Right lobe of liver (tissue), 6 donors: ENCODE measurements around the gene EPHB1. TPM values are rescaled to one million over a fixed set of nuclear protein-coding genes. Genes with fewer than 3 reads are reported as not detected.

Source experiments
- ATAC-seq, 4 donors: fragments of 200-7000 bp; cut with Tn5 transposase; one replicate each; pipeline ENCODE4 v1.9.1; 2020; ENCODE audit warnings: mild to moderate bottlenecking in 4 of 4, moderate library complexity in 4 of 4
- DNase-seq, 3 donors: peaks; one replicate each; pipeline ENCODE4 v3.0.0-alpha.2; 2020
- H3K27ac ChIP-seq, 3 donors: fragments of 200-600 bp; one replicate each; pipeline ENCODE4 v1.8.0; 2022
- H3K27me3 ChIP-seq, 2 donors: fragments of 200-600 bp; one replicate each; pipeline ENCODE4 v1.8.0; 2022
- H3K36me3 ChIP-seq, 4 donors: fragments of 200-600 bp; sonication (generic) in 1 of 4; one replicate each; pipeline versions ENCODE4 v1.5.1 to v1.8.0; 2017 to 2022; ENCODE audit warnings: control low read depth in 1 of 4
- H3K4me1 ChIP-seq, 4 donors: fragments of 200-600 bp; sonication (generic) in 1 of 4; one replicate each; pipeline versions ENCODE4 v1.5.1 to v1.8.0; 2017 to 2022; ENCODE audit warnings: control low read depth in 1 of 4
- H3K4me3 ChIP-seq, 3 donors: fragments of 200-600 bp; one replicate each; pipeline ENCODE4 v1.8.0; 2022
- H3K9me3 ChIP-seq, 4 donors: fragments of 200-600 bp; sonication (generic) in 1 of 4; one replicate each; pipeline versions ENCODE4 v1.5.1 to v1.8.0; 2017 to 2022; ENCODE audit warnings: control low read depth in 1 of 4
- POLR2A ChIP-seq: fragments of 450-650 bp; IDR thresholded peaks from one replicate; pipeline ENCODE4 v1.6.1; 2017; ENCODE audit warnings: antibody characterized with exemption, mild to moderate bottlenecking
- WGBS: methylation state at CpG from one replicate; pipeline ENCODE4 v1.1.6; 2018; ENCODE audit warnings: low coverage, low lambda C conversion rate; ENCODE audit not compliant: insufficient coverage; ENCODE audit errors: missing lambda C conversion rate; 5-methylcytosine and 5-hydroxymethylcytosine counted together
- intact Hi-C, 2 donors: fragments of 100-400 bp; cut with DNase I; formaldehyde crosslinking; loops; one replicate each; pipeline versions ENCODE4 v1.11.2 to v1.14.1; 2022
- long read RNA-seq: library from polyadenylated mRNA; unstranded; transcript quantifications from one replicate; pipeline ENCODE4 v2.0.0, GENCODE V29; 2019
- total RNA-seq, 6 experiments: library from RNA; depleted of rRNA in 2 of 6; stranded (reverse); fragments of >200 nt in 2 of 6; fragmentation: NEBNext Ultra II Directional in 3 of 6; extraction: Animal tissue kit (Norgen Biotek cat#: 25700) in 3 of 6; gene quantifications; one replicate each; pipeline versions ENCODE4 v1.1.0 to v1.2.4, GENCODE V29; 2016 to 2023
- TF ChIP-seq, protein P1 (sequence below), 4 donors: fragments of 200-600 bp in 3 of 4; fragments of 450-650 bp in 1 of 4; IDR thresholded peaks; one replicate each; pipeline versions ENCODE4 v1.5.1 to v1.8.0; 2016 to 2022; ENCODE audit warnings: antibody characterized with exemption in 4 of 4, mild to moderate bottlenecking in 2 of 4
- donor health status: DM: no; HTN: yes; CAD: no.
- donor health status: DM: no; HTN: no; CAD: no.
- donor health status: DM: no; HTN: no; CAD: no.
- donor health status: DM: no; HTN: yes; CAD: no.
- donor health status: DM: no; HTN: yes; CAD: no.

Gene EPHB1
- 10 to 100 TPM in 1 of 6 experiments, 1 to 10 TPM in 4, under 1 TPM in 1; 0.63 to 10.9 (median 1.8) TPM for total RNA-seq
- long read RNA-seq, partial matches to known transcripts = 0 of 2 reads
- long read RNA-seq, other reads (novel, unspliced or antisense) = 2 of 2 reads

DNA sequence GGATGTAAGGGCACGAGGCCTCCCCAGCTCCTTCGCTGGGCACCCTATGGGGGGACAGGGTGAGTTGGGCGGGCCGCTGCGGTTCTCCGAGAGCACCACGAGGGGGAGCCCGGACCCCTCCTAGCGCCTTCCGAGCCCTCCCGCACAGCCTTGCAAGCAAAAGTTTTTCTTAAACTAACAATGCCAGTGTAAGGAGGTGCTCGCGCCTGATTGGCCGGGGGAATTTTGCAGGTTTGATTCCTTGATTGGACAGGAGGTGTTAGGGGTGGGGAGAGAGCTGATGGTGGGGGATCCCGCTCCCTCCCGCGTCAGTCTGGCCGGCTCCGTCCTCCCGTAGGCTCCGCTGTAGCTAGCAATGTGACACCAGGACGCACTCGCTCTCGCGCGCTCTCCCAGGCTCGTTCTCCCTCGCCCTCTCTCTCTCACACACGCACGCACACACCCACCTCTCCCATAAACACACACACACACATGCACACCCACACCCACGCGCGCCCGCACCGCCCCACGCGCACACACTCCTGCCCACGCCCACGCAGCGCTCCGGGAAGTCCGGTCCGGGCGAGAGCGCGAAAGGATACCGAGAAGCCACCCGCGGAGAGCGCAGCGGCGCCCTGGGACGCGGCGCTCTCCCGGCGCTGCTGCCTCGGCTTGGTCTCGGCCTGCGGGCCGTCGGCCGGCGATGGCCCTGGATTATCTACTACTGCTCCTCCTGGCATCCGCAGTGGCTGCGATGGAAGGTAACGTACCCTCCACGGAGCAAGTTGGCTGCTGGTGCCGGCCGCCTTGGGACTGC is at the start of gene EPHB1:
Gene EPHB1, plus strand, starts transcription at position 311 of the 796 bp plus-strand sequence.
- WGBS = 0% methylated on average over 22 of the region's 70 CpGs
- peak within 1 kb of the TSS; percentile 43 to 50 (median 50) for H3K4me3 ChIP-seq
- intact Hi-C loops = loop anchor here (10.0 kb wide), 3 partner anchors 450 to 1100 kb away; no protein-coding TSS in a partner anchor

DNA sequence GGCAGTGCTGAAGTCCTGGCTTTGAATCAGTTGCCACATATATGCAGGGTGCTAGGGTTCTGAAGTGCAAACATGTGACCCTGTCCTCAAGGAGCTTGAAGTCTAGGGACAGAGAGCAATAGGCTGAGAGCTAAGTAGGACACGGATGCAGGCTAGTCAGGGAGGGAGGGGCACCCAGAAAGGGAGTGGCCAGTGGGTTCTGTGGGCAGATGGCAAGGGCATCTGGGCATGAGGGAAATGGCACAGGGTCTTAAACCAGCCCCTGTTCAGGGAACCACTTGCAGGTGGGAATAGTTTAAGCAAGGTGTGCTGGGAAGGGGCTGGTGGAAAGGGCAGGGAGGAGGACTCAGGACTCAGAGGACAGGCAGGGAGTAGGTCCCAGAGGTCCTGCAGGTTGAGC is 46.4 kb upstream of the EPHB1 start:
- DNase-seq (no peak), ATAC-seq (no peak)
- H3K4me3 ChIP-seq = no peak overlapping the region
- no peak overlapping the region for H3K27ac ChIP-seq
- TF ChIP-seq, protein P1, sequence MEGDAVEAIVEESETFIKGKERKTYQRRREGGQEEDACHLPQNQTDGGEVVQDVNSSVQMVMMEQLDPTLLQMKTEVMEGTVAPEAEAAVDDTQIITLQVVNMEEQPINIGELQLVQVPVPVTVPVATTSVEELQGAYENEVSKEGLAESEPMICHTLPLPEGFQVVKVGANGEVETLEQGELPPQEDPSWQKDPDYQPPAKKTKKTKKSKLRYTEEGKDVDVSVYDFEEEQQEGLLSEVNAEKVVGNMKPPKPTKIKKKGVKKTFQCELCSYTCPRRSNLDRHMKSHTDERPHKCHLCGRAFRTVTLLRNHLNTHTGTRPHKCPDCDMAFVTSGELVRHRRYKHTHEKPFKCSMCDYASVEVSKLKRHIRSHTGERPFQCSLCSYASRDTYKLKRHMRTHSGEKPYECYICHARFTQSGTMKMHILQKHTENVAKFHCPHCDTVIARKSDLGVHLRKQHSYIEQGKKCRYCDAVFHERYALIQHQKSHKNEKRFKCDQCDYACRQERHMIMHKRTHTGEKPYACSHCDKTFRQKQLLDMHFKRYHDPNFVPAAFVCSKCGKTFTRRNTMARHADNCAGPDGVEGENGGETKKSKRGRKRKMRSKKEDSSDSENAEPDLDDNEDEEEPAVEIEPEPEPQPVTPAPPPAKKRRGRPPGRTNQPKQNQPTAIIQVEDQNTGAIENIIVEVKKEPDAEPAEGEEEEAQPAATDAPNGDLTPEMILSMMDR (IDR thresholded peaks at IDR 0.05) = no peak
- no peak for TF ChIP-seq POLR2A
- intact Hi-C loops = no loop called here
- no peaks in the 10 kb centered on the region for H3K9me3 ChIP-seq
- no peaks in the 10 kb centered on the region for H3K27me3 ChIP-seq
- 63% methylated on average over 1 of the region's 1 CpG for WGBS
- no peaks in the 10 kb centered on the region for H3K36me3 ChIP-seq
- no peaks in the 10 kb centered on the region for H3K4me1 ChIP-seq

More for the DNA sequence above, at the start of gene EPHB1:
- Histone ChIP-seq H3K27me3 (peaks cover 8 to 12% of the 10 kb centered on the region in 2 donors), H3K27ac (no peak within 1 kb of the TSS), H3K4me1 (peaks cover 0 to 13% (median 3%) of the 10 kb centered on the region in 4 donors), H3K36me3 (no peaks in the 10 kb centered on the region), H3K9me3 (no peaks in the 10 kb centered on the region)
- TF ChIP-seq, protein P1 (IDR thresholded peaks at IDR 0.05) = peak; percentile 85 to 92 (median 91)
- TF ChIP-seq POLR2A = no peak
- DNase-seq = peak; percentile 80 to 86 (median 80)
- ATAC-seq = peak; percentile 92 to 96 (median 93)

DNA sequence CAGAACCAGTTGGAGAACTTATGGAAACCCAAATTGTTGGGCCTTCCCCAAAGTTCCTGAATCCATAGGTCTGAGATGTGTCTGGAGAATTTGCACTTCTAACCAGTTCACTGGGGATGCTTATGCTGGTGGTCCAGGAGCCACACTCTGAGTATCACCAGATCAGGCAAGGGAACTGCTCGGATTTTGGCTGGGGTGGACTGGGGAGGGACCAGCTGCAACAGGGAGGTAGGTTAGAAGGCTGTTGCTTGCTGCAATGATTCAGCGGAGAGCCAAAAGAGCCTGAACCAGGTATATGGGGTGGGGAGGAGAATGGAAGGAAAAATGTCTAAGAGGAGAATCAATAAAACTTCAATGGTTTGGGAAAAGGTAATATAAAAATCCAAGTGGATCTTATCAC is 45.9 kb upstream of the EPHB1 start:
- H3K27ac ChIP-seq = no peak overlapping the region
- ATAC-seq (no peak), DNase-seq (no peak)
- H3K4me3 ChIP-seq = no peak overlapping the region
- intact Hi-C loops = no loop called here
- H3K9me3 ChIP-seq = no peaks in the 10 kb centered on the region
- TF ChIP-seq, protein P1 (IDR thresholded peaks at IDR 0.05) = no peak
- no peak for TF ChIP-seq POLR2A
- H3K36me3 ChIP-seq = no peaks in the 10 kb centered on the region
- WGBS = 38% methylated on average over 1 of the region's 2 CpGs
- no peaks in the 10 kb centered on the region for H3K27me3 ChIP-seq
- H3K4me1 ChIP-seq = no peaks in the 10 kb centered on the region

DNA sequence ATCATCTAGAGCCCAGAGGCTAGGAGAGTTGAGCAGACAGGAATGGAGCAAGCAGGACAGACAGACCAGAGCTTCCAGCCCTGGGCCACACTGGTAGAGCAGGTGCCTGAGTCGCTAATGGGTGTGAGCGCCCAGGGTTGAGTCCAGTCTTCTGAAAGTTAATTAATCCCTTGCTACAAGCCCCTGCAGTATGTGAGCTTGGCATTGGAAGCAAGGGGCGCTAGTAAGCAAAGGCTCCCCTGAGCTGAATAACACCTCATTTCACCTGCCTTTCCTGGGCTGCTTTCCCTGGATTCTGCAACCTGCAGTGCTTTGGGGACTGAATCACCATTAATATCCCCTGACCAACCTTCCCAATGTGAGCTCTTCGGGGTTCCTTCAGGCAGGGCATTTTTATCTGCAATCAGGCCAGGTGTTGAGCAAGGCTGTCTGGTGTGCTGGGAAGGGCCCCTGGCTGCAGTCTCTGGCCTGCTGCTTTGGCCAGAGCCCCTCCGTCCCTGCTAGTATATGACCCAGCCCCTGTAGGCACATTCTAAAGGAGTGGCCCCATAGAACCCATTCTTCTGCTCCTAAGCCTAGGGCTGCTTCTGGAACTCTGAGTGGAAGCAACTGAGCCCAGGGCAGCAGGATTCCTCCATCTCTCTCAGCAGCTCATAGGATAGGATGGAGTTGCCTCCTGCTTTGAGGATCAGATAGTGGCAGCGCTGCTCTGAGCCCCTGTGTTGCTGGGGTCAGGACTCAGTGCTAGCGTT is 45.1 kb upstream of the EPHB1 start:
- Histone ChIP-seq H3K4me3 (no peak overlapping the region), H3K36me3 (no peaks in the 10 kb centered on the region), H3K9me3 (no peaks in the 10 kb centered on the region), H3K4me1 (no peaks in the 10 kb centered on the region), H3K27ac (no peak overlapping the region), H3K27me3 (no peaks in the 10 kb centered on the region)
- no peak for ATAC-seq
- intact Hi-C loops = loop anchor here in 1 of 2 donors (10.0 kb wide), 1 partner anchor 145 kb away; no protein-coding TSS in a partner anchor
- 60% methylated on average over 1 of the region's 7 CpGs for WGBS
- DNase-seq = no peak
- TF ChIP-seq, protein P1 (IDR thresholded peaks at IDR 0.05) = no peak
- TF ChIP-seq POLR2A = no peak
